ENCODE data around the gene KCTD16.

GRCh38 chr5:144457160-144457559 is 286.5 kb downstream of the KCTD16 start:
- no peak for TF ChIP-seq CTCF (IDR thresholded peaks at IDR 0.05)
- no peak for TF ChIP-seq POLR2A (IDR thresholded peaks at IDR 0.05)
